HepG2 (cell line): Measurements from ENCODE around the gene TTC17. TPM values are rescaled to one million over a fixed set of nuclear protein-coding genes. Genes with fewer than 3 reads are reported as not detected.

Experiments used
- ASH2L ChIP-seq: fragments of 300-600, 200-600 bp; sonication (generic); IDR thresholded peaks from 2 replicates; pipeline ENCODE4 v1.7.0; 2017; ENCODE audit warnings: low read depth, mild to moderate bottlenecking, moderate library complexity, mixed read lengths, low read length; ENCODE audit not compliant: insufficient read length
- EP300 ChIP-seq, 3 experiments: sonication (generic) in 1 of 3; formaldehyde crosslinking in 1 of 3; IDR thresholded peaks; 2 replicates each; pipeline versions ENCODE4 v1.5.1 to v1.6.1; 2011 to 2020; ENCODE audit warnings: low read depth in 2 of 3, low read length in 2 of 3, borderline replicate concordance in 1 of 3, improper control_type of control experiment in 1 of 3, mild to moderate bottlenecking in 1 of 3, missing genetic modification reagents in 1 of 3, moderate library complexity in 1 of 3
- GABPA ChIP-seq, 2 experiments: IDR thresholded peaks; 2 replicates each; pipeline ENCODE4 v1.6.1; 2011 to 2016; ENCODE audit warnings: low read depth in 2 of 2, low read length in 1 of 2, missing biosample characterization in 1 of 2, missing genetic modification characterization in 1 of 2
- HOXA3 ChIP-seq: sonication (generic); formaldehyde crosslinking; IDR thresholded peaks from 2 replicates; pipeline ENCODE4 v1.5.0; 2020; ENCODE audit warnings: missing genetic modification reagents
- KLF6 ChIP-seq: IDR thresholded peaks from 2 replicates; pipeline ENCODE4 v1.8.0; 2016; ENCODE audit warnings: missing biosample characterization, missing genetic modification reagents
- MATR3 ChIP-seq: sonication (generic); formaldehyde crosslinking; IDR thresholded peaks from 2 replicates; pipeline ENCODE4 v1.4.0; 2020; ENCODE audit warnings: missing genetic modification reagents
- NFE2 ChIP-seq: sonication (generic); formaldehyde crosslinking; IDR thresholded peaks from 2 replicates; pipeline ENCODE4 v1.4.0; 2020; ENCODE audit warnings: missing genetic modification reagents
- NFRKB ChIP-seq: fragments of 450-650 bp; IDR thresholded peaks from 2 replicates; pipeline ENCODE4 v1.6.1; 2017
- NR2F6 ChIP-seq, 2 experiments: IDR thresholded peaks; 2 replicates each; pipeline ENCODE4 v1.6.1; 2016; ENCODE audit warnings: antibody characterized with exemption in 1 of 2, mild to moderate bottlenecking in 1 of 2
- POLR2AphosphoS2 ChIP-seq: IDR thresholded peaks from 2 replicates; pipeline ENCODE4 v1.6.1; 2011; ENCODE audit warnings: low read depth, low read length, improper control_type of control experiment
- TAF1 ChIP-seq: sonication (generic); formaldehyde crosslinking; IDR thresholded peaks from 2 replicates; pipeline ENCODE4 v1.4.0; 2020; ENCODE audit warnings: missing genetic modification reagents
- XRCC5 ChIP-seq: fragments of 200-400 bp; formaldehyde crosslinking; optimal IDR thresholded peaks from 2 replicates; pipeline ENCODE3; 2017; ENCODE audit warnings: mild to moderate bottlenecking, low read length
- ZBTB1 ChIP-seq: sonication (generic); formaldehyde crosslinking; IDR thresholded peaks from 2 replicates; pipeline ENCODE4 v1.4.0; 2020; ENCODE audit warnings: missing genetic modification reagents, borderline replicate concordance
- ZFP1 ChIP-seq: IDR thresholded peaks from 2 replicates; pipeline ENCODE4 v1.6.1; 2016
- ZKSCAN8 ChIP-seq: IDR thresholded peaks from 2 replicates; pipeline ENCODE4 v1.6.1; 2016; ENCODE audit warnings: borderline replicate concordance, missing genetic modification reagents, missing compliant biosample characterization
- ZNF30 ChIP-seq: sonication (generic); formaldehyde crosslinking; IDR thresholded peaks from 2 replicates; pipeline ENCODE4 v1.5.0; 2020; ENCODE audit warnings: mild to moderate bottlenecking, missing genetic modification reagents
- ZNF530 ChIP-seq: sonication (generic); formaldehyde crosslinking; IDR thresholded peaks from 2 replicates; pipeline ENCODE4 v1.5.0; 2020; ENCODE audit warnings: low read depth, mild to moderate bottlenecking, missing genetic modification reagents
- ZNF678 ChIP-seq: sonication (generic); formaldehyde crosslinking; IDR thresholded peaks from 2 replicates; pipeline ENCODE4 v1.4.0; 2020; ENCODE audit warnings: mild to moderate bottlenecking, missing genetic modification reagents
- ZNF709 ChIP-seq: sonication (generic); formaldehyde crosslinking; IDR thresholded peaks from 2 replicates; pipeline ENCODE4 v1.5.0; 2020; ENCODE audit warnings: mild to moderate bottlenecking, missing genetic modification reagents
- polyA plus RNA-seq, 8 experiments: library from polyadenylated mRNA; depleted of rRNA in 3 of 8; stranded (reverse) in 7 of 8; unstranded in 1 of 8; fragments of >200 nt; fragmentation: Illumina TruSeq in 4 of 8; extraction: Trizol in 4 of 8; gene quantifications; 2 replicates each; pipeline versions ENCODE4 v1.2.1 to v1.2.3, GENCODE V29; 2011 to 2016; ENCODE audit warnings: low read depth in 4 of 8, missing spikeins in 1 of 8, mixed read lengths in 1 of 8; ENCODE audit not compliant: insufficient read depth in 1 of 8
- total RNA-seq, 5 experiments: library from RNA; depleted of rRNA; stranded (reverse); fragments of >200 nt; fragmentation: Illumina TruSeq; extraction: Trizol; gene quantifications; 2 replicates each; pipeline ENCODE4 v1.2.3, GENCODE V29; 2016; ENCODE audit warnings: low read depth in 1 of 5
- TF ChIP-seq, protein P1 (sequence below): sonication (generic); formaldehyde crosslinking; conservative IDR thresholded peaks from 2 replicates; pipeline ENCODE4 v1.8.0; 2022; ENCODE audit warnings: mild to moderate bottlenecking, moderate library complexity, missing genetic modification reagents
- TF ChIP-seq, protein P2 (sequence below): sonication (generic); formaldehyde crosslinking; IDR thresholded peaks from 2 replicates; pipeline ENCODE4 v1.4.0; 2020; ENCODE audit warnings: missing genetic modification reagents
- TF ChIP-seq, protein P3 (sequence below): sonication (generic); formaldehyde crosslinking; IDR thresholded peaks from 2 replicates; pipeline ENCODE4 v1.5.0; 2020; ENCODE audit warnings: mild to moderate bottlenecking, missing genetic modification reagents, borderline replicate concordance
- TF ChIP-seq, protein P4 (sequence below): IDR thresholded peaks from 2 replicates; pipeline ENCODE4 v1.6.1; 2012; ENCODE audit warnings: low read length, improper control_type of control experiment

The TTC17 gene
- total and polyA plus RNA-seq, 2 of the 13 experiments (the other 11 are each of a cell fraction or from before 2014, with no cell fraction given) = 55.9 to 99.7 TPM

DNA sequence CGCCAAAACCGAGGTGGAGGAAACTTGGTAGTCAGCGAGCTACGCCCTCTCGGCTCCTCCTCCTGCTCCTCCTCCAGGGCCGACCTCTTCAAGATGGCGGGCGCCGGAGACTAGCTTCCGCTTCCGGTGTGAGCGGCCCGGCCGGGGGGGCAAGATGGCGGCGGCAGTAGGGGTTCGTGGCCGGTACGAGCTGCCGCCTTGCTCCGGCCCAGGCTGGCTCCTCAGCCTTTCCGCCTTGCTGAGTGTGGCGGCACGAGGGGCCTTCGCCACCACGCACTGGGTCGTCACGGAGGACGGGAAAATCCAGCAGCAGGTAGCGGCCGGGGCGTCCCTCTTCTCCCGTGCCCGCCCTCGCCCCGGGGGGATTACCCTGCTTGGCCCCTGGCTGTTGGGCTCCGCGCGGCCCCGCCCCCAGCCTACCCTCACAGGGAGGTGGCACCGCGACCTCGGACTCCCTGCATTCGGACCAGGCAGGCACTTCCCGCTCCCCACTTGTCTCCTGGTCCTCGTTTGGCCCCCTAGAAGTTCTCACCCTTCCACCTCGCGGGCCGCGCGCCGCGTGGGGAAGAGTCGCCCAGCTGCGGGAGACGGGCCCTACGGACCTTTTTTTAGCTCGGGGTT lies at the start of gene TTC17 (continued):
- peak; percentile 99 for TF ChIP-seq HOXA3 (CRISPR knock-in tag)
- peak; percentile 99 for TF ChIP-seq TAF1
- TF ChIP-seq, protein P1, sequence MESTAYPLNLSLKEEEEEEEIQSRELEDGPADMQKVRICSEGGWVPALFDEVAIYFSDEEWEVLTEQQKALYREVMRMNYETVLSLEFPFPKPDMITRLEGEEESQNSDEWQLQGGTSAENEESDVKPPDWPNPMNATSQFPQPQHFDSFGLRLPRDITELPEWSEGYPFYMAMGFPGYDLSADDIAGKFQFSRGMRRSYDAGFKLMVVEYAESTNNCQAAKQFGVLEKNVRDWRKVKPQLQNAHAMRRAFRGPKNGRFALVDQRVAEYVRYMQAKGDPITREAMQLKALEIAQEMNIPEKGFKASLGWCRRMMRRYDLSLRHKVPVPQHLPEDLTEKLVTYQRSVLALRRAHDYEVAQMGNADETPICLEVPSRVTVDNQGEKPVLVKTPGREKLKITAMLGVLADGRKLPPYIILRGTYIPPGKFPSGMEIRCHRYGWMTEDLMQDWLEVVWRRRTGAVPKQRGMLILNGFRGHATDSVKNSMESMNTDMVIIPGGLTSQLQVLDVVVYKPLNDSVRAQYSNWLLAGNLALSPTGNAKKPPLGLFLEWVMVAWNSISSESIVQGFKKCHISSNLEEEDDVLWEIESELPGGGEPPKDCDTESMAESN (CRISPR knock-in tag) = peak; percentile 74; the same call in 1 of the 2 replicates
- TF ChIP-seq POLR2AphosphoS2 = peak; percentile 82; the same call in 1 of the 2 replicates
- TF ChIP-seq, protein P2, sequence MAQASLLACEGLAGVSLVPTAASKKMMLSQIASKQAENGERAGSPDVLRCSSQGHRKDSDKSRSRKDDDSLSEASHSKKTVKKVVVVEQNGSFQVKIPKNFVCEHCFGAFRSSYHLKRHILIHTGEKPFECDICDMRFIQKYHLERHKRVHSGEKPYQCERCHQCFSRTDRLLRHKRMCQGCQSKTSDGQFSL = peak; percentile 92
- peak; percentile 13; the same call in 1 of the 2 replicates for TF ChIP-seq ZKSCAN8 (CRISPR knock-in tag)
- TF ChIP-seq GABPA (IDR thresholded peaks at IDR 0.05; ENCODE audit: low read depth, low read length) = peak; percentile 96
- TF ChIP-seq GABPA (CRISPR knock-in tag; IDR thresholded peaks at IDR 0.05; ENCODE audit: low read depth) = peak; percentile 97
- TF ChIP-seq KLF6 (CRISPR knock-in tag) = no peak
- no peak for TF ChIP-seq EP300 (IDR thresholded peaks at IDR 0.05; ENCODE audit: low read depth in 2 of 2, low read length in 2 of 2)
- no peak; the same call in 1 of the 2 replicates for TF ChIP-seq EP300 (CRISPR knock-in tag; IDR thresholded peaks at IDR 0.05; ENCODE audit: borderline replicate concordance)
- no peak for TF ChIP-seq ZNF678 (CRISPR knock-in tag)
- no peak for TF ChIP-seq ZBTB1 (CRISPR knock-in tag)
- TF ChIP-seq ASH2L = peak; percentile 92
- TF ChIP-seq NR2F6 (IDR thresholded peaks at IDR 0.05) = no peak
- TF ChIP-seq NR2F6 (CRISPR knock-in tag; IDR thresholded peaks at IDR 0.05) = peak; percentile 6; the same call in 1 of the 2 replicates
- TF ChIP-seq ZNF709 (CRISPR knock-in tag) = peak; percentile 85
- TF ChIP-seq XRCC5 = peak; percentile 42
- TF ChIP-seq, protein P3, sequence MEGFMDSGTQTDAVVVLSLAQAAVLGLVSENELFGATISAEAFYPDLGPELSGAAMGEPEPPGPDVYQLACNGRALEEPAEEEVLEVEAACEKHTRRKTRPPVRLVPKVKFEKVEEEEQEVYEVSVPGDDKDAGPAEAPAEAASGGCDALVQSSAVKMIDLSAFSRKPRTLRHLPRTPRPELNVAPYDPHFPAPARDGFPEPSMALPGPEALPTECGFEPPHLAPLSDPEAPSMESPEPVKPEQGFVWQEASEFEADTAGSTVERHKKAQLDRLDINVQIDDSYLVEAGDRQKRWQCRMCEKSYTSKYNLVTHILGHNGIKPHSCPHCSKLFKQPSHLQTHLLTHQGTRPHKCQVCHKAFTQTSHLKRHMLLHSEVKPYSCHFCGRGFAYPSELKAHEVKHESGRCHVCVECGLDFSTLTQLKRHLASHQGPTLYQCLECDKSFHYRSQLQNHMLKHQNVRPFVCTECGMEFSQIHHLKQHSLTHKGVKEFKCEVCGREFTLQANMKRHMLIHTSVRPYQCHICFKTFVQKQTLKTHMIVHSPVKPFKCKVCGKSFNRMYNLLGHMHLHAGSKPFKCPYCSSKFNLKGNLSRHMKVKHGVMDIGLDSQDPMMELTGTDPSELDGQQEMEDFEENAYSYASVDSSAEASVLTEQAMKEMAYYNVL (CRISPR knock-in tag) = peak; percentile 91; the same call in 1 of the 2 replicates
- no peak for TF ChIP-seq MATR3 (CRISPR knock-in tag)
- TF ChIP-seq, protein P4, sequence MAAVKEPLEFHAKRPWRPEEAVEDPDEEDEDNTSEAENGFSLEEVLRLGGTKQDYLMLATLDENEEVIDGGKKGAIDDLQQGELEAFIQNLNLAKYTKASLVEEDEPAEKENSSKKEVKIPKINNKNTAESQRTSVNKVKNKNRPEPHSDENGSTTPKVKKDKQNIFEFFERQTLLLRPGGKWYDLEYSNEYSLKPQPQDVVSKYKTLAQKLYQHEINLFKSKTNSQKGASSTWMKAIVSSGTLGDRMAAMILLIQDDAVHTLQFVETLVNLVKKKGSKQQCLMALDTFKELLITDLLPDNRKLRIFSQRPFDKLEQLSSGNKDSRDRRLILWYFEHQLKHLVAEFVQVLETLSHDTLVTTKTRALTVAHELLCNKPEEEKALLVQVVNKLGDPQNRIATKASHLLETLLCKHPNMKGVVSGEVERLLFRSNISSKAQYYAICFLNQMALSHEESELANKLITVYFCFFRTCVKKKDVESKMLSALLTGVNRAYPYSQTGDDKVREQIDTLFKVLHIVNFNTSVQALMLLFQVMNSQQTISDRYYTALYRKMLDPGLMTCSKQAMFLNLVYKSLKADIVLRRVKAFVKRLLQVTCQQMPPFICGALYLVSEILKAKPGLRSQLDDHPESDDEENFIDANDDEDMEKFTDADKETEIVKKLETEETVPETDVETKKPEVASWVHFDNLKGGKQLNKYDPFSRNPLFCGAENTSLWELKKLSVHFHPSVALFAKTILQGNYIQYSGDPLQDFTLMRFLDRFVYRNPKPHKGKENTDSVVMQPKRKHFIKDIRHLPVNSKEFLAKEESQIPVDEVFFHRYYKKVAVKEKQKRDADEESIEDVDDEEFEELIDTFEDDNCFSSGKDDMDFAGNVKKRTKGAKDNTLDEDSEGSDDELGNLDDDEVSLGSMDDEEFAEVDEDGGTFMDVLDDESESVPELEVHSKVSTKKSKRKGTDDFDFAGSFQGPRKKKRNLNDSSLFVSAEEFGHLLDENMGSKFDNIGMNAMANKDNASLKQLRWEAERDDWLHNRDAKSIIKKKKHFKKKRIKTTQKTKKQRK = no peak
- TF ChIP-seq NFRKB = peak; percentile 73; the same call in 1 of the 2 replicates
- no peak for TF ChIP-seq ZFP1
- TF ChIP-seq NFE2 (CRISPR knock-in tag) = no peak
- no peak for TF ChIP-seq ZNF530 (CRISPR knock-in tag)
- TF ChIP-seq ZNF30 (CRISPR knock-in tag) = no peak
